GM18867 (cell line): ENCODE results near the gene RASAL2.
A peak's percentile ranks its signal among the peaks of the same experiment; 100 is the strongest.
"Not testable (repeated sequence)": the region's sequence is repeated elsewhere in the genome, so short reads cannot be mapped to it uniquely, and the experiment has no call there.

Source experiments
- ATAC-seq: cut with Tn5 transposase; IDR thresholded peaks from one replicate; pipeline ENCODE4 v1.9.1; 2021; ENCODE audit warnings: mild to moderate bottlenecking, moderate library complexity; ENCODE audit not compliant: unreplicated experiment

RASAL2 gene

GRCh38 chr1:178330848-178331497, 237.1 kb downstream of the RASAL2 start:
- no peak for ATAC-seq

GRCh38 chr1:178335426-178335825, 241.5 kb downstream of the RASAL2 start:
- ATAC-seq = no peak

GRCh38 chr1:178337091-178337706, 243.3 kb downstream of the RASAL2 start:
- ATAC-seq = no peak

- no peak for ATAC-seq
These were observed 245.9 kb downstream of the RASAL2 start for GRCh38 chr1:178339834-178340233.

GRCh38 chr1:178341261-178341956, 247.5 kb downstream of the RASAL2 start:
- no peak for ATAC-seq

- ATAC-seq = no peak
These were observed 248.8 kb downstream of the RASAL2 start for GRCh38 chr1:178342745-178343144.

GRCh38 chr1:178344513-178345091, 250.7 kb downstream of the RASAL2 start:
- no peak for ATAC-seq

- no peak for ATAC-seq
These were observed 251.3 kb downstream of the RASAL2 start for GRCh38 chr1:178345238-178345637.

GRCh38 chr1:178345807-178346206, 251.9 kb downstream of the RASAL2 start:
- no peak for ATAC-seq

GRCh38 chr1:178349801-178350200, 255.9 kb downstream of the RASAL2 start:
- ATAC-seq = no peak

- ATAC-seq = not testable (repeated sequence)
These were observed 258.0 kb downstream of the RASAL2 start for GRCh38 chr1:178351911-178352310.

- no peak for ATAC-seq
These were observed 259.0 kb downstream of the RASAL2 start for GRCh38 chr1:178352790-178353416.

- ATAC-seq = no peak
These were observed 259.6 kb downstream of the RASAL2 start for GRCh38 chr1:178353524-178353923.

- ATAC-seq = no peak
These were observed 260.9 kb downstream of the RASAL2 start for GRCh38 chr1:178354816-178355215.

- ATAC-seq = no peak
These were observed 262.4 kb downstream of the RASAL2 start for GRCh38 chr1:178356299-178356698.

GRCh38 chr1:178358456-178358855, 264.6 kb downstream of the RASAL2 start:
- no peak for ATAC-seq

- no peak for ATAC-seq
These were observed 266.5 kb downstream of the RASAL2 start for GRCh38 chr1:178360421-178360820.

- ATAC-seq = peak; percentile 73
These were observed 267.9 kb downstream of the RASAL2 start for GRCh38 chr1:178361847-178362246.

GRCh38 chr1:178362747-178363146, 268.8 kb downstream of the RASAL2 start:
- ATAC-seq = no peak

GRCh38 chr1:178364782-178365181, 270.9 kb downstream of the RASAL2 start:
- no peak for ATAC-seq

- ATAC-seq = no peak
These were observed 273.2 kb downstream of the RASAL2 start for GRCh38 chr1:178367151-178367550.
